MCF 10A (cell line): ENCODE measurements around the gene HSD17B11. TPM values are rescaled to one million over a fixed set of nuclear protein-coding genes. Genes with fewer than 3 reads are reported as not detected.

Source experiments
- BruUV-seq: library from RNA; stranded (reverse); fragments of 400-500 nt; replicated peaks from 2 replicates; lab custom pipeline; 2021; lab: Mats Ljungman, UMichigan
- CTCF ChIA-PET: fragments of 300-600 bp; sonication (Branson Sonifier 250); formaldehyde crosslinking; extraction: SDS; loops from one replicate; lab custom pipeline; 2021; ENCODE audit warnings: antibody characterized with exemption, inconsistent platforms; lab: Yijun Ruan, JAX
- POLR2A ChIA-PET: fragments of 300-600, 350-650 bp; sonication (Branson Sonifier 250); formaldehyde crosslinking; extraction: SDS; loops from one replicate; lab custom pipeline; 2020; ENCODE audit warnings: antibody characterized with exemption, inconsistent platforms; lab: Yijun Ruan, JAX
- DNase-seq: peaks from one replicate; pipeline ENCODE4 v3.0.0-alpha.2; 2018; ENCODE audit not compliant: unreplicated experiment
- H3K27ac Mint-ChIP-seq: one replicate; pipeline ENCODE4 v1.8.0; 2022; ENCODE audit warnings: mild to moderate bottlenecking, low read depth, mixed read lengths; ENCODE audit not compliant: unreplicated experiment
- H3K27me3 Mint-ChIP-seq: one replicate; pipeline ENCODE4 v1.8.0; 2022; ENCODE audit warnings: mixed read lengths; ENCODE audit not compliant: insufficient read depth, unreplicated experiment
- H3K36me3 Mint-ChIP-seq: one replicate; pipeline ENCODE4 v1.8.0; 2022; ENCODE audit warnings: mild to moderate bottlenecking, moderate library complexity, mixed read lengths; ENCODE audit not compliant: insufficient read depth, unreplicated experiment
- H3K4me1 Mint-ChIP-seq: one replicate; pipeline ENCODE4 v1.8.0; 2022; ENCODE audit warnings: mixed read lengths; ENCODE audit not compliant: insufficient read depth, unreplicated experiment
- H3K4me3 Mint-ChIP-seq: one replicate; pipeline ENCODE4 v1.8.0; 2022; ENCODE audit warnings: mild to moderate bottlenecking, moderate library complexity, mixed read lengths; ENCODE audit not compliant: unreplicated experiment
- H3K9me3 Mint-ChIP-seq: one replicate; pipeline ENCODE4 v1.8.0; 2022; ENCODE audit warnings: mixed read lengths; ENCODE audit not compliant: unreplicated experiment
- CTCF ChIP-seq: fragments of 200-600 bp; IDR thresholded peaks from one replicate; pipeline ENCODE4 v1.8.0; 2022; ENCODE audit warnings: antibody characterized with exemption, mild to moderate bottlenecking; ENCODE audit not compliant: unreplicated experiment
- intact Hi-C: fragments of 100-400 bp; cut with micrococcal nuclease; formaldehyde crosslinking; loops from 2 replicates; pipeline ENCODE4 v1.14.1; 2022
- total RNA-seq: library from RNA; stranded (reverse); gene quantifications from 2 replicates; pipeline ENCODE4 v1.2.3, GENCODE V29; 2022

Gene HSD17B11
- total RNA-seq, 1 experiment from 2014 or later = 4.3 TPM

DNA sequence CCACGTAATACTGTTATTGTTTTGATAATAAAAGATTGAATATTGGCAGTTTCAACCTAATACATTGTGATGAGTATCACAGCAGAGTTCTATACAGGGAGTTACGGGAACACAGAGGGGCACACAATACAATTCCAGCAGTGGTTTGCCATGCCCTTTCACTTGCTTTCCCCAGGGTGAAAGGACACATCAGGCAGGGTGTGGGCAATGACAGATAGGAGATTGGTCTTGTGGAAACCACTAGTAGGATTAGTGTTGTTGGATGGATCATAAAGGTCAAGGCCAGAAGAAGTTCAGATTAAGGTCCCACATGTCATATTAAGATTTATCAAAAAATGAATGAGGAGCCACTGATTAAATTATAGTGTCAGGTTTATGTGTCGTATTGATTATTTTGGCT, 8.1 kb downstream of the HSD17B11 start:
- ChIA-PET POLR2A (interaction anchor here (1.0 to 3.3 kb wide), 3 partner anchors 8 to 84 kb away, joined by 3 to 20 read pairs (median 7); partner anchors contain the start of genes HSD17B11 and NUDT9), CTCF (interaction anchor here (0.7 to 1.7 kb wide), 4 partner anchors 8 to 84 kb away, joined by 4 to 15 read pairs (median 6); partner anchors contain the start of gene HSD17B11)
- Mint-ChIP-seq H3K9me3 (no peaks in the 10 kb centered on the region), H3K27me3 (no peaks in the 10 kb centered on the region), H3K27ac (no peak overlapping the region), H3K4me1 (peaks cover 10% of the 10 kb centered on the region), H3K36me3 (peaks cover 7% of the 10 kb centered on the region), H3K4me3 (no peak overlapping the region)
- no TSS peak for BruUV-seq
- TF ChIP-seq CTCF = no peak
- DNase-seq = no peak
- intact Hi-C loops = no loop called here

- peaks cover 2% of the 10 kb centered on the region for H3K4me1 Mint-ChIP-seq
- intact Hi-C loops = no loop called here
- H3K9me3 Mint-ChIP-seq = no peaks in the 10 kb centered on the region
- no peak for DNase-seq
- H3K27ac Mint-ChIP-seq = no peak overlapping the region
- BruUV-seq = no TSS peak
- H3K4me3 Mint-ChIP-seq = no peak overlapping the region
- H3K27me3 Mint-ChIP-seq = no peaks in the 10 kb centered on the region
- TF ChIP-seq CTCF = no peak
- ChIA-PET CTCF (interaction anchor here (0.7 to 1.7 kb wide), 6 partner anchors 9 to 467 kb away, joined by 3 to 15 read pairs (median 4); partner anchors contain the start of gene HSD17B11), POLR2A (interaction anchor here (1.0 to 3.3 kb wide), 3 partner anchors 9 to 85 kb away, joined by 3 to 20 read pairs (median 7); partner anchors contain the start of genes HSD17B11 and NUDT9)
- H3K36me3 Mint-ChIP-seq = peaks cover 7% of the 10 kb centered on the region
These were observed 8.9 kb downstream of the HSD17B11 start for GRCh38 chr4:87382116-87382515.

DNA sequence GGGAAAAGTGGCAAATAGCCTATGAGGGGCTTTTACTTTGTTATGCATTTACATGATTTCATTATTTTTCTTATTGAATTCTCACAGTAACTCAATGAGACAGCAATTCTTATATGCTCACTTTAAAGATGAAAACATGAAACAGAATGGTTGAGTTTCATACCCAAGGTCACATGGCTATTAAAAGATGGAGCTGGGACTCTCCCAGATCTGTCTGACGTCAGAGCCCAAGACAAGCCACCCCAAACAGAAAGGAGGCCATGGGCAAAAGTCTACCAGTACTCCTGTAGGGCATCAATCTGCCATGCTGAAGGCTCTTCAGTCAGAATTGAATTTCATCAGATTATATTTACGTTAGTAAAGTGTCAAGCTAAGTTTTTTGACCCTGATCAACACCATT, 13.2 kb downstream of the HSD17B11 start:
- no peak for DNase-seq
- POLR2A ChIA-PET = interaction anchor here (1.3 kb wide), 1 partner anchor 13 kb away, joined by 4 read pairs; the partner anchor contains the start of gene HSD17B11
- Mint-ChIP-seq H3K27ac (no peak overlapping the region), H3K4me1 (no peaks in the 10 kb centered on the region), H3K36me3 (peaks cover 7% of the 10 kb centered on the region), H3K27me3 (no peaks in the 10 kb centered on the region), H3K9me3 (no peaks in the 10 kb centered on the region), H3K4me3 (no peak overlapping the region)
- intact Hi-C loops = no loop called here
- TF ChIP-seq CTCF = no peak
- BruUV-seq = no TSS peak
- CTCF ChIA-PET = interaction anchor here (0.6 to 5.6 kb wide), 7 partner anchors 10 to 656 kb away, joined by 3 to 43 read pairs (median 3); partner anchors contain the start of gene HSD17B11

DNA sequence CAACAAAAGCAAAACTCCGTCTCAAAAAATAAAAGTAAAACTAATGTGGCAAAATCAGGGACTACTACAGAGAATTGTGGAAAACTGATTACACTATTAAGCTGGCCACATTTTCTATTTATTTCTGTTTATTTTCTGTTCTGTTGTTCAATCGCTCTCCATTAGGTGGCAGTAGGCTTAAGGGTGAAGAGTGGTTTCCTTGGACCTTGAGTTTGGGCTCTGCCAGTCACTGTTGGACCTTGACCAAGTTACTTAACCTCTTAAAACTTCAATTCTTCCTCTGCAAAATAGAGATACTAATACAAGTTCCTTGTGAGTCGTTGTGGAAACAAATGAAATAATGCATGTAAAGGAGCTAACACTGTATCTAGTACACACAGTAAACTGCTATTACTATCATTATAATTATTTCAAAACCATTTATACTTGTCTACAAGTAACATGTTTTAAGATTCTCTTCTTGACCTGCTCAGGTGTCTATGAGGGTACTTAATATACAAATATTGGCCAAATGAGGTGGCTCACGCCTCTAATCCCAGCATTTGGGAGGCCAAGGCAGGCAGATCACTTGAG, 15.2 kb downstream of the HSD17B11 start:
- TF ChIP-seq CTCF = peak; percentile 42
- ChIA-PET CTCF (interaction anchor here (0.7 to 6.7 kb wide), 34 partner anchors 9 to 472 kb away, joined by 3 to 49 read pairs (median 4); partner anchors contain the start of gene HSD17B11), POLR2A (interaction anchor here (0.8 to 1.6 kb wide), 10 partner anchors 12 to 477 kb away, joined by 3 to 5 read pairs (median 3); partner anchors contain the start of genes HSD17B11 and NUDT9)
- DNase-seq = peak; percentile 78
- Mint-ChIP-seq H3K4me3 (no peak overlapping the region), H3K27me3 (no peaks in the 10 kb centered on the region), H3K27ac (peak overlapping the region; percentile 23), H3K4me1 (no peaks in the 10 kb centered on the region), H3K36me3 (peaks cover 14% of the 10 kb centered on the region), H3K9me3 (no peaks in the 10 kb centered on the region)
- intact Hi-C loops = loop anchor here (1.0 to 2.0 kb wide), 4 partner anchors 49 to 463 kb away; no protein-coding TSS in a partner anchor
- no TSS peak for BruUV-seq
